Measurements from ENCODE around the gene DEPDC5.
A peak's percentile ranks its signal among the peaks of the same experiment; 100 is the strongest.

Gene DEPDC5

DNA sequence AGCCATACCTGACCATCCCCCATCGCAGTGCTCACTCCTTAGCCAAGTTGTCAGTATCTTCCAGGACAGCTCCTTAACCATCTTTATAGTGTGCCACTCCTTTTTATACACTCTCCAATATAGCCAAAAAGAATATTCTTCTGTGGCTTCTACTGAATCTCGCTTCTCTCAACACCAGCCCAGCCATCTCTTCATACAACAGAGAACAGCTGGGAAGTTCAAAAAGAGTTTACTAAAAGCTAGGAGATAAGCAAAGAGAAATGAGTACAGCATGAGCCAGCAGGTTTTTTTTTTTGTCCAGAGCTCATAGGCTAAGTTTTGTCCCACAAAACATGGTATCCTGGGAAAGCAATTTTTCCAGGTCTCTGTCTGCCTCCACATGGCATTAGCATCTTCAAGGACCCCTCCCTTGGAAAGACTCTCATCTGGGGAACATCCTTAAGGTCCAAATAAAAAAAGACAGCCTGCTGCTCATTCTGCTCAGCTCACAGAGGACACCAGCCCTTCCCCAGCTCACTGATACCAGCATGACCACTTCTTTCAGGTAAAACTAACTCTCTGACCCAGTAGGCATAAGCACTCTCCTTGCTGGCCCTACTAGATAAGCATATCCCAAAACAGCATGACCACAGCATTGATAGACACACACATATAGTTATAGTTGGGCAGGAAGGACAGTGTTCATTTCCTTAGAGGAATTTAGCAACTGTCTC, 141.7 kb downstream of the DEPDC5 start:
- DNase-seq (ENCODE audit: low read depth) = no peak

DNA sequence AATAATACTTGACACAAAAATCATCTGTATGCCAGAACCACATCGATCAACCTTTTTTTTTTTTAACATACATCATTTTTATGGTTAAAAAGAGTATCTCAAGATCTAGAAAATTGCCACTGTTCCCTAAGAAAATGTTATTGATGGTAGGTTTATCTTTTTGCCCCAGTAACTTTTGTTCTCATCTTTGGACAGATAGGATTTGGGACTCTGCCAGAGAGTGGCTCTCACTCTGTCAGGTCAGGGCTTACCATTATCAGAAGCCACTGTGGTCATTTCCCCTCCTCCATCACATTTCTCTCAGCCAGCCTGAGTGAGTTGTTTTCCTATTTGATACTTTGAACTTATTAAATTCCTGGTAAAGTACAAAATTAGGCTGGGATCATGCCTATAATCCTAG, 142.7 kb downstream of the DEPDC5 start:
- no peak for DNase-seq (ENCODE audit: low read depth)

DNA sequence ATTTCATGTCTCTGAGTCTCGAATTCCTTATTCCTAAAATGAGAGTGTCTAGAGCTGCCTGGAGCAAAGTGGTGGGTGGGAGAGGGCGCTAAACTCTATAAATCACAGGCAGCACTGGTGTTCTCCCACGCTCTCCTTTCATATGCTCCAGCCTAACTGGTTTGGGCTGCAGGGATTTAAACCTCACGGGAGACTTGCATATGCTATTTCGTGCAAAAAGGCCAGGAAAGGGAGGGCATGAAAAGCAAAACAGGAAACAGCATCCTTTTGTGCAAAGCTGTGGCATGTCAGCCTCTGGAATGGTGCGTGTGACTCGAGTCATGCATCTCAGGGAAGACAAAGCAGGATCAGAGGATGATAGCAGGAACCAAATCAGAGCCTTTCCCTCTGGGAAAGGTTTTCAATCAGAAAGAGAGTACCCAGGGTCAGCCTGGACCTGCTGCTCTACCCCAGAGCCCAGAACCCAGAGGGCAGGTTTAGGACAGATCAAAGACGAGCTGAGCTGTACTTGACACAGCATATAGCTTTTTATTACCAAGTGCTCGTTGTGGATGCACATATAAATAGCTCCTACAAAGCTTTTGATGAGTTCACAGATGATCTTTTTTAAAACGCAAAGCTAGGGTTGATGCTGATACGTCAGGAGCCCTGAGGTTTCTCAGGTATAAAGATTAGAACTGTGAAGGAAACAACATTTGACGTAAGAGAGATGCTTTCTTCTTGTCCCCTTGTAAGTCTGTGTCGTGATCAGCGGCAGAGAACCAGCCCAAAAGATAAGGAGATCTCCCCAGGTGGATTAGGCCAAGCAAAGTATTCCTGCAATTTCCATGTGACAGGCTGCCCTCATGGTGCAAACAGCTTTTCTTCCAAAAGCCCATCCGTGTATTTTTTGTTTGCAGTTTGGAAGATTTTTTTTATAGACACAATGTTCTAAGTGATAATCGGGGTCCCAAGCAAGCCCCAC, 144.3 kb downstream of the DEPDC5 start:
- DNase-seq (ENCODE audit: low read depth) = no peak

DNA sequence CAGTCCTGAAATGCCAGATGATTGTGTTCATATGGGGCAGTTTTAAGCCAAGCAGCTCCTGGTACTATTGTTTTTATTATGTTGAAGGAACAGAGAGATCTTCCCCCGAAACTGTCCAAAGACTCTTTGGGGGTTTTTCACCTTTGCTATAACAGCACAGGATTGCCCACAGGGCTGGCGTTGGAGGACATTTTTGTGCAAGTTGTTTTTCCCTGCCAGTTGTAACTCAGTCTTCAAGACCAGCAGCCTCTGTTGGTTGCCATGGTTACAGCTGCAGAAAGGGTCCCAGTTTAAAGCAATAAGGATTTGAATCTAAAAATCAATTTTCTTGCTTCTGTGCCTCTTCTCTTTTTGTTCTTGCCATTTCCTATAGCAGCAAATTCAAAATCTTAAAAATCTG, 145.1 kb downstream of the DEPDC5 start:
- DNase-seq (ENCODE audit: low read depth) = no peak

DNA sequence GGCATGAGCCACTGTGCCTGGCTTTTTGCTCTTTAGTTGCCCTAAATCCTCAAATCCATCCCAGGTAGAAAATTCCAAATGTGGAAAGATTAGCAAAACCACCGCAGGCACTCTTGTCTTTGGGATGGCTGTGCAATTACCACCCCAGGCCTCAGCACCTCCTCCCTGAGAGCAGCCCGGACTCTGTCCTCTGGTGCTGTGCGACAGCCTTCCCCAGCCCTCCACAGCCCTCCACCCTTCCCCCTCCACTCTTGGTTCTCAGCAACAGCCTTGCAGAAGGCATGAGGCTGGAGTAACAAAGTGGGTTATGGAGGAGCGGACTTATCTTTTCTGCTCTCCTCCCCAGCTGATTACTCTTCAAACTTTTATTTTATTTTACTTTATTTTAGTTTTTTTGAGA, 145.8 kb downstream of the DEPDC5 start:
- no peak for DNase-seq (ENCODE audit: low read depth)

DNA sequence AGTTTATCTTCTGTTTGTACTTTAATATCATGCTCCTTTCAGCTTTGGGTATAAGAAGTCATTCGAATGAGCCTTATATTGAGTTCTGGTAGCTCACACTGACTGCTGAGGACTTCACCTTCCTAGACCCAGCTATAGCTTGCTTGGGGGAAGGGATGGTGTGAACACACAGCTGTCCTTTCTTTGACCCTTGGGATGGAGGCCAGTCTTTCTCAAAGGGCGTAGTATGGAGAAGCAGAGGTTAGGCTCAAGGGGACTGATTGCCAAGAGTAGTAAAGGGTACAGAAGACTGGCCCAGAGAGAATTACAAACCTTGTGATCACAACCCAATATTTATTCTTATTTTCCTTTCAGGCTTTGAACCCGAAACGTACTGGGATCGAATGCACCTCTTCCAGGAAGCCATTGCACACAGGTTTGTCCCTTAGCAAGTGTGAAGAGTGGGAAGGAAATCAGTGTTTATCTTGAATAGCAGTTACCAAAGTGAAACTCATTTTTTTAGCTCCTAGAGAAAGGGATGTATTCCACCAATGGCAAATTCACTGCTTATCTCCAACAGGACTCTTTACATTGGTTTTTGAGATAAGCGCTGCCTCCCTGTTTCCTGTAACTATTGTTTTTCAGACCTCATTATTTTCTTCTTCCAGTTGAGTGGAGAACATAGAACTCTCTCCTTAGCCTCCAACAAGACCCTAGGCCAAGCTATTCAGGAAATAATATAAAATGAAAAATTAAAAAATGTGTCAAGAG, 147.7 kb downstream of the DEPDC5 start:
- DNase-seq (ENCODE audit: low read depth) = no peak

DNA sequence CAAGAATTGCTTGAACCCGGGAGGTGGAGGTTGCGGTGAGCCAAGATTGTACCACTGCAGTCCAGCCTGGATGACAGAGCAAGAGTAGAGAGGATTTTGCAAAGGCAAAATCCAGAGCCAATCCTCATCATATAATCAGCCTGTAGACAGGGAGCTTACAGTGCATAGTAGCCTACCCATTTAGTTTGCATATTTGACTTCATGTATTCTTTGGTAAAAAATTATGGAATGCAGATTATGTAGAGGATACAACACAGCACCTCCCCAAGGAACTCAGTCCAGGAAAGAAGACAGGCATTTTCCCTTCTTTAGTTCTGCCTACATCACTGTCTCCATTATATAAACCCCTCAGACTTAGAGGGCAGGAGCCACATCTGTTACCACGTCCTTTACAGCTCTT, 150.8 kb downstream of the DEPDC5 start:
- no peak for DNase-seq (ENCODE audit: low read depth)

DNA sequence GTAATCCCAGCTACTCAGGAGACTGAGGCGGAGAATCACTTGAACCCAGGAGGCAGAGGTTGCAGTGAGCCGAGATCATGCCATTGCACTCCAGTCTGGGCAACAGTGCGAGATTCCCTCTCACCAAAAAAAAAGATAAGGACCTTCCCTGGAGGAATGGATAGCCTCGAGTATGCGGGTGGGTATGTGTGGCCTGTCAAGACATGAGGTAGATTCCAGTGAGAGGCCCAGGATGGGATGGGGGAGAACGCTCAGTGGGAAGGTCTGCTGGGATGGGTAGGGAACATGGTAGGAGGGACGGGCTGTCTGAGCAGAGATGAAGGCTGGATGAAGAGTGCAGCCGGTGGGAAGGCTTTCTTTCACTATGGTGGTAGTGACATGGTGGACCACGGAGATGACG, 151.5 kb downstream of the DEPDC5 start:
- DNase-seq (ENCODE audit: low read depth) = no peak

DNA sequence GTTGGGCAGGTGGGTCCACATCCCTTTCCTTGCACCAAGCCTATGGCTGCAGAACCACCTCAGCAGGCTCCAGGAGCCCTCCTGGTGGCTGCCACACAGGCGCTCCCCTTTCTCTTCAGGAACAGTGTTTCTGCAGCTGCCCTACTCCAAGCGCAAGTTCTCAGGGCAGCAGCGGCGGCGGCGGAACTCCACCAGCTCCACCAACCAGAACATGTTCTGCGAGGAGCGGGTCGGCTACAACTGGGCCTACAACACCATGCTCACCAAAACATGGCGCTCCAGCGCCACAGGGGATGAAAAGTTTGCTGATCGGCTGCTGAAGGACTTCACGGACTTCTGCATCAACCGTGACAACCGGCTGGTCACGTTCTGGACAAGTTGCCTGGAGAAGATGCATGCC, 152.3 kb downstream of the DEPDC5 start:
- no peak for DNase-seq (ENCODE audit: low read depth)

DNA sequence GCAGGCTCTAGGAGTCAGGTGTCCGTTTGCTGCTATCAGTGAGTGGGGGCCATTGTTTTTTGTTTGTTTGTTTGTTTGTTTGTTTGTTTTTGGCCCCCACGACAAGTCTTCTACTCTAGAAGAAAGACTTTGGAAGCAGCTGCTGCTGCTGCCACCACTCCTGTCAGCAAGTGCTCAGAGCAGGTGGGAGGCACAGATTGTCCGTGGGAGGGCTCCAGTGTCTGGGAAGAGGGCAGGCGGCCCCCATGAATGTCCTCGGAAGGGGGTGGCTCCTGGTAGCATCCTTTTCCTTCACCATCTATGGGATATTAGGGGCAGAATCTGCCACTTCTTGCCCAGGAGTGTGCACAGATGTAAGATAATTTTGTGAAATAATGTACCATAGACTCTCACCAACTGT, 152.8 kb downstream of the DEPDC5 start:
- no peak for DNase-seq (ENCODE audit: low read depth)

DNA sequence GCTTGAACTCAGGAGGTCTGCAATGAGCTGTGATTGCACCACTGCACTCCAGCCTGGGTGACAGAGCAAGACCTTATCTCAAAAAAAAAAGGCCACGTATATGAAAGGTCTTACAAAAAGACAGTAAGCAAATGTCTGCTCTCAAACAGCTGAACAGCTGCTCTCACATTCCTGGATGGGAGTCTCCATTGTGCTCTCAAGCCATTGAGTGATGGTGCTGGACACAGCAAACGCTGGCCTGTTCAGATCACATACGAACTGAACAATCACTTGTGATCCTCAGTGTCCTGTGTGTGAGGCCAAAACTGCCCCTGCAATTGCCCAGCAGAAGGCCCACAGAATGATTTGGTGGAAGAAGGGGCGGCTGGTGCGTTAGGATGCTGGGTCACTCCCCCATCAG, 156.2 kb downstream of the DEPDC5 start:
- no peak for DNase-seq (ENCODE audit: low read depth)

DNA sequence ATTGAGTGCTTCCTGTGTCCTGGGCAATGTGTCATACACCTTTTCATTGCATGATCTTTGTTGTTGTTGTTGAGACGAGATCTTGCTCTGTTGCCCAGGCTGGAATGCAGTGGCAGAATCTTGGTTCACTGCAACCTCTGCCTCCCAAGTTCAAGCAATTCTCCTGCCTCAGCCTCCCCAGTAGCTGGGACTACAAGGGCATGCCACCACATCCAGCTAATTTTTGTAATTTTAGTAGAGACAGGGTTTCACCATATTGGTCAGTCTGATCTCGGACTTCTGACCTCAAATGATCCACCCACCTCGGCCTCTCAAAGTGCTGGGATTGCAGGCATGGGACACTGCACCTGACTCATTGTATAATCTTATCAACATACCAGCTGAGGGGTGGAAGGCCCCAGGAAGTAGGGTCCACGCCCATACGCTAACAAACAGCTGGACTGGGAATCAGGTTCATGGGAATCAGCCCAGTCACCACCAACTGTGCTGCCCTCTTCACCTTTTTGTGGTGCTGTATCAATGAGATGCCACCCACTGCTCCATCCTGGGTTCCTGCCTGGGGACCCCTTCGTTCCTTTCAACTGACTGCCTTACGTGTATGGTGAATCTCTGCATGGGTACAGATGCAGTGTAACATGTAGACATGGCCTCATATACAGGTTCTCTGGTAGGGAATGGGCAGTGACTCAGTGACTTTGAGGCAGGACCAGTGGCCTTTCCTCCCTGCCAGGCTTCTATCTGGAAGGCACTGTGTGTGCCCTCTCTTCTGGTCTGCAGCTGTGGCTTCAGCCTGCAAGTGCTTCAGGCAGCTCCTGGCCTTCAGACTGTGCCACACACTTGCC, 158.0 kb downstream of the DEPDC5 start:
- no peak for DNase-seq (ENCODE audit: low read depth)

DNA sequence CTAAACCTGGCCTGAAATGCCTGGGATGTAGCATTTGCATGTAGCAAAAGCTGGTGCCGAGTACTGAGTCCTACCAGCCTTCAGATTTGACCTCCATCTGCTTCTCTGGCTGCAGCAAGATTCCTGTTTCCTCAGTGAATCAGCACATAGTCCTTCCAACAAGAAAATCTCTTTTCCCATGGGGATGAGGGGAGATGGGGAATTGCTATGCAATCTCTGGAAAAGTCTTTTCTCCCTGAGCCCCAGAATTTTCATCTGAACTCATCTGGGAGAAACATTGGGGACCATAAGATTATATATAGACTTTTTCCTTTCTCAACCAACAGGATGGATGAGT, 158.6 kb downstream of the DEPDC5 start:
- DNase-seq (ENCODE audit: low read depth) = peak; percentile 10

DNA sequence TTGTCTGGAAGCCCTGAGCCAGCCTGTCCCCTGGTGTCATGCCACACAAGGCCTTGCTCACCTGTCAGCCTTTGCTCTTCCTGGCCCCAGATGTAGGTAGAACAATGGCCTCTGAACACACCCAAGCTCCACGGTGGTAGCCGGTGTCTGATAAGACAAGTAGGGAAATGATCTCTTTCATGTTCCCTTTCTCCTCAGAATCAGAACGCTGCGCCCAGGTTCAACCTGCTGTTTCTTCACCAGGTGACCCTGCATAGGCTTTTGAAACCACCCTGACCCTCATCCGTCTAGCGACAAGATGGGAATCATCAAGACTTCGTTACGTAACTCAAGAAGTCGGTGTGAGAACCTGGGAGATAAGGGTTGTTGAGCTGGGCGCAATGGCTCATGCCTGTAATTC, 161.8 kb downstream of the DEPDC5 start:
- no peak for DNase-seq (ENCODE audit: low read depth)

DNA sequence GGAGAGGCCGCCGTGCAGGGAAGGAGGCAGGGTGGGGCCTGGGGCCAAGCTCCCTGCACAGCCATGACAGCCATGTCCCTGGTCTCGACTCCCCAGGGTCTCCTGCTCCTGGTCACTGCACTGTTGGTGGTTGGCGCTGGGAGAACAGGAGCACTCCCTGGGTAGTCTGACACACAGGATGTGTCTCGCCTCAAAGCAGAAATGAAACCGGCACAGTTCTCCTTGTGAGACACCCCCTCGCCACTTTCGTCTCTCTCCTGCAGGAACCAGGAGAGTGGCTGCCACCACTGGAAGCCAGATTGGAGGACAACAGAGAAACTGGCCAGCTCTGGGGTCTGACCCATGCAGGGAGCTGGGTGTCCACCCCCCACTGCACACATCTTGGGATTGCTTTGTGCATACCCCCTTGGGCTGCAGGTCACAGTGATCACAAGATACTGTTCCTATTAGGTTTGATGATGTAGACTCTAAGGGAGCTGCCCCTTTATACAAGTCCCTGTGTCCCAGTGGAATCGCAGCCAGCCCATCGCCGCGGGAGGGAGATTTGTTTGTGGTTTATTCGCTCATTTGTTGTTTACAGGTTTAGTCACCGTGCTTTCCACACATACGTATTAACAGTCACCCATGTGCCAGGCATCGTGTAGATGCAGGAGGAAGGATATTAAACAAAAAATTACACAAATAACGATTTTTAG, 163.6 kb downstream of the DEPDC5 start:
- no peak for DNase-seq (ENCODE audit: low read depth)

DNA sequence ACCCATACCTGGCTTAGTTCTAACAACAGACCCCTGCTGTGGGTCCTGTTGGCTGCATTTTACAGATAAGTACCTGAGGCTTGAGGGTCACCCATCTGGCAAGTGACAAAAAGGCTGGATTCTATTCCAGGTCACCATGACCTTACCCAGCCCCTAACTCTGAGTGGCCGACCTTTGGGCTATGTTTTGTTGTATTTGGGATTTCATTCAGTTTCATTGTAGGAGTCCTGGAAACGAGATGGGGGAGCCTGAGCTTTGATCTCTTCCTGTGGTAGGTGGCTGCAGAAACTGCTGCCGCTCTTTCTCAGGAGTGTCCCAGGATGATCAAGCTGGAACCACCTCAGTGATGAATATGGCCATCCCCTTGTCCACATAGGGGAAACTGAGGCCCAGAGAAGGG, 165.9 kb downstream of the DEPDC5 start:
- DNase-seq (ENCODE audit: low read depth) = no peak

DNA sequence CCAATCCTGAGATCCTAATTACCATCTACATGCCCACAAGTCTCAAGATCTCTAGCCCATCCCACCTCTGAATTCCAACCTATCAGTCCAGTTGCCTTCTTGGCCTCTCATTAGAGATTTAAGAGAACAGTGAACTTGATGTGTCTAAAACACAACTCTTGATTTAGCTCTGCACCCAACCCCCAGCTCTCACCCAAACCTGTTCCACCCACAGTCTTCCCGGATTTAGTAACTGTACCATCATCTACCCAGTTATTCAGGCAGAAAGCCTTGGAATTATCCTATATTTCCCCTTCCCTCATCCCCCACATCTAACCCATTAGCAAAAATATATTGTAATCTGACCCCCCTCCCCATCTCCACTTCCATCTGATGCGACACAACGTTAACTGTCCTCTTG, 166.5 kb downstream of the DEPDC5 start:
- no peak for DNase-seq (ENCODE audit: low read depth)

DNA sequence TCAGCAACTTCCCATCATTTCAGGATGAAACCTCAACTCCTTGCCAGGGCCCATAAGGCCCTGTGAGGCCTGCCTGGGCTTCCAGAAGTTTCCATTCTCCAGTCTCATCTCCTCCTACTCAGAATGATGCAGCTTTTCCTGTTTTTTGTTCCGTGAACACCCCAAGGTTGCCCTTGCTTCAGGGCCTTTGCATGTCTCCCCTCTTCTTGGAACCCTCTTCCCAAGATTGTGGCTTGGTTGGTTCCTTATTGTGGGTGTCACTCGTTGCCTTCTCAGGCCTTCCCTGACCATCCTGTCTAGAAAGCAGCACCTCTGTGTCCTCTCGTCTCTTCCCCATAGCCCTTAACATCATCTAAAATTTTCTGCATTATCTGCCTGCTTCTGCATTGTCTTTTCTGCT, 167.3 kb downstream of the DEPDC5 start:
- DNase-seq (ENCODE audit: low read depth) = no peak

DNA sequence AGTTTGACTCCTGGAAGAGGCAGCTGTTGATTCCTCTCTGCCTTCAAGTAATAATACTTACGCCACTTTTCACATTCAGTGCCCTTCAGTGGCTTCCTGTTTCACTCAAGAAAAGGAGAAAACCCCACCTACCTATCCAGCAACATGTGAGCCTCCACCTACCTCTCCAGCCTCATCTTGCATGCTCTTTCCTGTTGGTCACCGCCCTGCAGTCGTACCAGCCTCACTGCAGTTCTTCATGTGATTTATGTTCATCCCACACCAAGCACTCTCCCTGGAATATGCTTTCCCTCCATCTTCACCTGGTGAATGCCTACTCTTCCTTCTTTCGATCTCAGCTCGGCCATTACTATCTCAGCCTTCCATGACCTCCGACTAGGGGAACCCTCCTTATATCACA, 168.7 kb downstream of the DEPDC5 start:
- DNase-seq (ENCODE audit: low read depth) = no peak

DNA sequence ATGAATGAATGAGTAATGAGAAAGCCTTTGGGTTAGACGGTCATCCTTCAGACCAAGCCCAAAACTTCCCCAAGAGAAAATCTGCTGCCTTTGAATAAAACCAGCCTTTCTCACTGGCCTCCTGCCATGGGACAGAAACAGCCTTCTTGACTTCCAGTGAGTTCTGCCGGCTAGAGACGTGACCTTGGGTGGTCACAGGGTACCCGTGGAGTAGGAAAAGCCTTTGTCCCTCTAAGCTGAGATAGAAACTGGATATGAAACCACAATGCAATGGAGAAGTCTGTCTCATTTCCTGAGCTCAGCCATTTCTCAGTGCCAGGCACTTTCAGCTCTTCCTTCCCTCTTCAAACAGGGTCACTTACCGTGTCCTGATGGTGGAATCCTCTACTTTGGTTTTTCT, 169.3 kb downstream of the DEPDC5 start:
- DNase-seq (ENCODE audit: low read depth) = no peak

DNA sequence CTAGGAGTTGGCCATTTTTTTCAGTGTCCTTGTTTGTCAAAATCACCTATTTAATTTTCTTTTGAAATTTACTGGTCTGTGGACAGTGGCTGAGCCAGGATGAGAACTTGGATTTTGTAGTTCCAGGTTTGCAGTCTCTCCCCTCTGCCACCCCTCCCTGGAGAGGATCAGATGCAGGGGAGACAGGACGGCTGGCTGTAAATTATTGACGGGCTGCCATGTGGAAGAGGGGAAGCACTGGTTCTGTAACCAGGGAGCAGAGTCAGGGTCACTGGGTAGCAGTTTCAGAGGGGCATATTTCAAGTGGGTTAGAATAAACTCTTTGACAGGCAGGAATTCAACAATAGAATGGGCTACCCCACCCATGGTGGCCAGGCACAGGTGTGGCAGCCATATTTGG, 169.9 kb downstream of the DEPDC5 start:
- no peak for DNase-seq (ENCODE audit: low read depth)

Data from fibroblast of the conjunctiva (primary cell).